IMR-90 (cell line): ENCODE measurements around the gene SDK1. TPM values are rescaled to one million over a fixed set of nuclear protein-coding genes. Genes with fewer than 3 reads are reported as not detected.

Experiments
- ATAC-seq: fragments of 200-7000 bp; cut with Tn5 transposase; 2 replicates; pipeline ENCODE4 v1.9.1; 2020; ENCODE audit warnings: low read depth, mild to moderate bottlenecking, moderate library complexity
- BruUV-seq: library from RNA; stranded (reverse); fragments of 400-500 nt; replicated peaks from 2 replicates; lab custom pipeline; 2021; lab: Mats Ljungman, UMichigan
- CTCF ChIA-PET: fragments of 300-600 bp; formaldehyde crosslinking; extraction: SDS; loops from one replicate; lab custom pipeline; 2021; ENCODE audit warnings: antibody characterized with exemption; lab: Yijun Ruan, JAX
- POLR2A ChIA-PET: fragments of 300-600 bp; sonication (Branson Sonifier 250); formaldehyde crosslinking; loops from one replicate; lab custom pipeline; 2022; ENCODE audit warnings: antibody characterized with exemption; ENCODE audit not compliant: unreplicated experiment; lab: Charles Lee
- DNase-seq: peaks from one replicate; pipeline ENCODE4 v3.0.0; 2013
- H2AFZ ChIP-seq: replicated peaks from 2 replicates; pipeline ENCODE3; 2013; ENCODE audit warnings: low read length, mild to moderate bottlenecking; ENCODE audit not compliant: poor library complexity
- H2AK5ac ChIP-seq: 2 replicates; pipeline ENCODE4 v1.6.1; 2013; ENCODE audit warnings: low read depth, low read length, inconsistent platforms
- H2AK9ac ChIP-seq: replicated peaks from 2 replicates; pipeline ENCODE3; 2013; ENCODE audit warnings: mild to moderate bottlenecking, low read depth, low read length, moderate library complexity; ENCODE audit not compliant: poor library complexity
- H2BK120ac ChIP-seq: 2 replicates; pipeline ENCODE4 v1.6.1; 2013; ENCODE audit warnings: low read depth, low read length, inconsistent platforms
- H2BK15ac ChIP-seq: 3 replicates; pipeline ENCODE4 v1.6.1; 2013; ENCODE audit warnings: low read depth, low read length, inconsistent platforms
- H2BK20ac ChIP-seq: 2 replicates; pipeline ENCODE4 v1.6.1; 2013; ENCODE audit warnings: low read depth, mild to moderate bottlenecking, inconsistent platforms, low read length, moderate library complexity
- H2BK5ac ChIP-seq: 2 replicates; pipeline ENCODE4 v1.6.1; 2013; ENCODE audit warnings: mild to moderate bottlenecking, low read depth, low read length, inconsistent platforms; ENCODE audit not compliant: poor library complexity, severe bottlenecking
- H3K14ac ChIP-seq: replicated peaks from 2 replicates; pipeline ENCODE4 v1.6.1; 2013; ENCODE audit warnings: low read depth, low read length, inconsistent platforms
- H3K18ac ChIP-seq: 2 replicates; pipeline ENCODE4 v1.6.1; 2013; ENCODE audit warnings: low read depth, low read length, control low read depth
- H3K23ac ChIP-seq: 2 replicates; pipeline ENCODE4 v1.6.1; 2013; ENCODE audit warnings: low read depth, low read length, inconsistent platforms
- H3K27ac ChIP-seq: 2 replicates; pipeline ENCODE4 v1.5.1; 2013; ENCODE audit warnings: mild to moderate bottlenecking, control low read depth, low read length; ENCODE audit not compliant: insufficient read depth
- H3K27me3 ChIP-seq: 2 replicates; pipeline ENCODE4 v1.6.1; 2013; ENCODE audit warnings: low read length; ENCODE audit not compliant: control insufficient read depth, insufficient read depth
- H3K36me3 ChIP-seq: 2 replicates; pipeline ENCODE4 v1.6.1; 2013; ENCODE audit warnings: low read length, mixed read lengths; ENCODE audit not compliant: control insufficient read depth, insufficient read depth
- H3K4ac ChIP-seq: 2 replicates; pipeline ENCODE4 v1.6.1; 2013; ENCODE audit warnings: low read depth, low read length, inconsistent platforms
- H3K4me1 ChIP-seq: 2 replicates; pipeline ENCODE4 v1.6.1; 2013; ENCODE audit warnings: low read length, mixed read lengths; ENCODE audit not compliant: control insufficient read depth, insufficient read depth
- H3K4me2 ChIP-seq: 2 replicates; pipeline ENCODE4 v1.6.1; 2013; ENCODE audit warnings: low read depth, mild to moderate bottlenecking, control low read depth, low read length, moderate library complexity
- H3K4me3 ChIP-seq: 2 replicates; pipeline ENCODE4 v1.5.1; 2013; ENCODE audit warnings: low read depth, mild to moderate bottlenecking, control low read depth, low read length, moderate library complexity; ENCODE audit not compliant: insufficient read depth
- H3K56ac ChIP-seq: 2 replicates; pipeline ENCODE4 v1.6.1; 2013; ENCODE audit warnings: low read length, inconsistent platforms; ENCODE audit not compliant: insufficient read depth; ENCODE audit errors: extremely low read depth
- H3K79me1 ChIP-seq, 2 experiments: 2 replicates each; pipeline ENCODE4 v1.6.1; 2013; ENCODE audit warnings: low read length in 2 of 2, inconsistent platforms in 1 of 2, low read depth in 1 of 2
- H3K9ac ChIP-seq: 2 replicates; pipeline ENCODE4 v1.6.1; 2013; ENCODE audit warnings: low read depth, low read length, control low read depth
- H3K9me1 ChIP-seq: 2 replicates; pipeline ENCODE4 v1.6.1; 2013; ENCODE audit warnings: low read length, inconsistent platforms; ENCODE audit not compliant: insufficient read depth
- H3K9me3 ChIP-seq: 2 replicates; pipeline ENCODE4 v1.6.1; 2013; ENCODE audit warnings: low read length; ENCODE audit not compliant: control insufficient read depth, insufficient read depth
- H4K20me1 ChIP-seq: 2 replicates; pipeline ENCODE4 v1.6.1; 2013; ENCODE audit warnings: low read length, inconsistent platforms; ENCODE audit not compliant: insufficient read depth
- H4K5ac ChIP-seq: 2 replicates; pipeline ENCODE4 v1.6.1; 2013; ENCODE audit warnings: mild to moderate bottlenecking, low read depth, low read length, control low read depth
- H4K8ac ChIP-seq, 2 experiments: 2 replicates each; pipeline ENCODE4 v1.6.1; 2013; ENCODE audit warnings: low read depth in 2 of 2, low read length in 2 of 2, control low read depth in 1 of 2, inconsistent platforms in 1 of 2
- H4K91ac ChIP-seq: 2 replicates; pipeline ENCODE4 v1.6.1; 2013; ENCODE audit warnings: low read depth, low read length, inconsistent platforms; ENCODE audit not compliant: insufficient read depth
- BHLHE40 ChIP-seq: fragments of 150-350 bp; IDR thresholded peaks from 2 replicates; pipeline ENCODE4 v1.6.1; 2016; ENCODE audit warnings: mild to moderate bottlenecking, low read depth, low read length
- CTCF ChIP-seq: conservative IDR thresholded peaks from 2 replicates; pipeline ENCODE4 v1.5.1; 2012; ENCODE audit warnings: mild to moderate bottlenecking, low read depth, low read length, improper control_type of control experiment
- ELK1 ChIP-seq: fragments of 150-350 bp; IDR thresholded peaks from 2 replicates; pipeline ENCODE4 v1.6.1; 2016; ENCODE audit warnings: low read depth, mild to moderate bottlenecking, low read length, moderate library complexity, borderline replicate concordance
- FOS ChIP-seq: fragments of 150-350 bp; IDR thresholded peaks from 2 replicates; pipeline ENCODE4 v1.6.1; 2016; ENCODE audit warnings: low read depth, low read length
- MAZ ChIP-seq: IDR thresholded peaks from 2 replicates; pipeline ENCODE4 v1.6.1; 2012; ENCODE audit warnings: low read depth, mild to moderate bottlenecking, low read length, improper control_type of control experiment, moderate library complexity, borderline replicate concordance
- NFE2L2 ChIP-seq: fragments of 150-350 bp; IDR thresholded peaks from 2 replicates; pipeline ENCODE4 v1.6.1; 2016; ENCODE audit warnings: low read depth, mild to moderate bottlenecking, low read length
- RFX5 ChIP-seq: IDR thresholded peaks from 2 replicates; pipeline ENCODE4 v1.8.0; 2012; ENCODE audit warnings: low read depth, mild to moderate bottlenecking, low read length, moderate library complexity
- WGBS, 2 experiments: methylation state at CpG; one replicate each; pipeline versions ENCODE4 v1.1.5 to v1.1.7; 2013; ENCODE audit warnings: missing lambda C conversion rate in 2 of 2; ENCODE audit not compliant: insufficient read length in 1 of 2; ENCODE audit errors: extremely low coverage in 2 of 2; 5-methylcytosine and 5-hydroxymethylcytosine counted together
- dilution Hi-C: fragments of 300-500 bp; cut with HindIII; formaldehyde crosslinking; loops from one replicate; pipeline ENCODE4 v1.14.3; 2018; ENCODE audit warnings: low sequenced_read_pairs; ENCODE audit not compliant: unreplicated experiment
- in situ Hi-C: fragments of 300-500 bp; cut with MboI; formaldehyde crosslinking; loops from 3 replicates; pipeline ENCODE4 v1.14.3; 2019; ENCODE audit warnings: low sequenced_read_pairs, inconsistent platforms, mixed read lengths
- intact Hi-C: fragments of 100-400 bp; cut with micrococcal nuclease; formaldehyde crosslinking; loops from 2 replicates; pipeline ENCODE4 v1.10.0; 2022
- polyA plus RNA-seq, 3 experiments: library from polyadenylated mRNA; depleted of rRNA; stranded (reverse); fragments of >200 nt; gene quantifications; 2 replicates each; pipeline ENCODE4 v1.2.3, GENCODE V29; 2012; ENCODE audit warnings: low replicate concordance in 1 of 3
- total RNA-seq: library from RNA; depleted of rRNA; stranded (reverse); fragments of >200 nt; gene quantifications from 2 replicates; pipeline ENCODE4 v1.2.3, GENCODE V29; 2012

Gene SDK1
- total and polyA plus RNA-seq, 2 of the 4 experiments (the other 2 are of a cell fraction), result 1.5 to 1.6 TPM

DNA sequence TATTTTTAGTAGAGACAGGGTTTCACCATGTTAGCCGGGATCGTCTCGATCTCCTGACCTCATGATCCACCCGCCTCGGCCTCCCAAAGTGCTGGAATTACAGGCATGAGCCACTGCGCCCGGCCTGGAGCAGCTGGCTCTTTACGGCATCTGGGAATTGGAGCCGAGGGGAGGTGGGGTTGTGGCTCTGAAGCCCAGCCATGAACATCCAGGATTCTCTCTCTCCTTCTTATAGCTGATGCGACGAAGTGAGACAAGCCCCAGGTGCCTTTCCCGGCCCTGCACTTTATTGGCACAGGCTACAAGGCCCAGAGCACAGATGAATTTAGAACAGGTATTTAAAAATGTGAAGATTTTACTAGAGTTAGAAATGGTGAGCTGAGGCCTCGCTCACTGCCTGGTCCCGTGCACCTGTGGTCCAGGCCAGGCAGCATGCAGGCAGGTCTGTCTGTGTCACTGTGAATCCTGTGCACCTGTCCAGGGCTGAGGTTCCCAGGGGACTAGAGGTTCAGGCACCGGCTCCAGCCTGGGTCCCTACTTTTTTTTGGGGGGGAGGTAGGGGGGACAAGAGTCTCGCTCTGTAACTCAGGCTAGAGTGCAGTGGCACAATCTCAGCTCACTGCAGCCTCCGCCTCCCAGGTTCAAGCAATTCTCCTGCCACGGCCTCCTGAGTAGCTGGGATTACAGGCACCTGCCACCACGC is 1001.3 kb downstream of the SDK1 start:
- H3K23ac ChIP-seq, result no peak overlapping the region
- TF ChIP-seq FOS (no peak), RFX5 (no peak), ELK1 (no peak), NFE2L2 (no peak), BHLHE40 (no peak), MAZ (no peak), CTCF (no peak)
- no peak overlapping the region for H3K56ac ChIP-seq
- no peaks in the 10 kb centered on the region for H3K4me1 ChIP-seq
- no peak overlapping the region for H3K4me3 ChIP-seq
- no peak for ATAC-seq
- ChIA-PET POLR2A (no interaction called here), CTCF (no interaction called here)
- H3K36me3 ChIP-seq, result no peaks in the 10 kb centered on the region
- no peak overlapping the region for H2BK15ac ChIP-seq
- no peak overlapping the region for H2AK5ac ChIP-seq
- no peak overlapping the region for H2BK120ac ChIP-seq
- no peak overlapping the region for H2BK5ac ChIP-seq
- no peak overlapping the region for H3K9ac ChIP-seq
- no peak for DNase-seq
- H3K79me1 ChIP-seq, result no peaks in the 10 kb centered on the region
- 80% methylated on average over 2 of the region's 19 CpGs; no CpG with 5 or more reads in 1 of the 2 experiments for WGBS, 2 experiments
- no peak overlapping the region for H3K27ac ChIP-seq
- no peaks in the 10 kb centered on the region for H3K27me3 ChIP-seq
- H3K4ac ChIP-seq, result no peak overlapping the region
- no peak overlapping the region for H2AFZ ChIP-seq
- no peak overlapping the region for H3K14ac ChIP-seq
- no peak overlapping the region for H3K18ac ChIP-seq
- intact Hi-C loops (no loop called here), dilution Hi-C loops (no loop called here), in situ Hi-C loops (no loop called here)
- no peak overlapping the region for H2AK9ac ChIP-seq
- peaks cover 27% of the 10 kb centered on the region for H3K9me3 ChIP-seq
- H3K4me2 ChIP-seq, result no peak overlapping the region
- H4K91ac ChIP-seq, result no peak overlapping the region
- H4K20me1 ChIP-seq, result no peaks in the 10 kb centered on the region
- no peaks in the 10 kb centered on the region for H3K9me1 ChIP-seq
- H4K8ac ChIP-seq, result no peak overlapping the region
- no peak overlapping the region for H4K5ac ChIP-seq
- no TSS peak for BruUV-seq
- H2BK20ac ChIP-seq, result no peak overlapping the region
